NCI-H2081 (cell line): Measurements from ENCODE around the gene SFR1.
A peak's percentile ranks its signal among the peaks of the same experiment; 100 is the strongest.

Source experiments
- DNase-seq, 2 experiments: peaks; one replicate each; lab custom pipeline; 2025; lab: John Stamatoyannopoulos, UW

SFR1 gene

DNA sequence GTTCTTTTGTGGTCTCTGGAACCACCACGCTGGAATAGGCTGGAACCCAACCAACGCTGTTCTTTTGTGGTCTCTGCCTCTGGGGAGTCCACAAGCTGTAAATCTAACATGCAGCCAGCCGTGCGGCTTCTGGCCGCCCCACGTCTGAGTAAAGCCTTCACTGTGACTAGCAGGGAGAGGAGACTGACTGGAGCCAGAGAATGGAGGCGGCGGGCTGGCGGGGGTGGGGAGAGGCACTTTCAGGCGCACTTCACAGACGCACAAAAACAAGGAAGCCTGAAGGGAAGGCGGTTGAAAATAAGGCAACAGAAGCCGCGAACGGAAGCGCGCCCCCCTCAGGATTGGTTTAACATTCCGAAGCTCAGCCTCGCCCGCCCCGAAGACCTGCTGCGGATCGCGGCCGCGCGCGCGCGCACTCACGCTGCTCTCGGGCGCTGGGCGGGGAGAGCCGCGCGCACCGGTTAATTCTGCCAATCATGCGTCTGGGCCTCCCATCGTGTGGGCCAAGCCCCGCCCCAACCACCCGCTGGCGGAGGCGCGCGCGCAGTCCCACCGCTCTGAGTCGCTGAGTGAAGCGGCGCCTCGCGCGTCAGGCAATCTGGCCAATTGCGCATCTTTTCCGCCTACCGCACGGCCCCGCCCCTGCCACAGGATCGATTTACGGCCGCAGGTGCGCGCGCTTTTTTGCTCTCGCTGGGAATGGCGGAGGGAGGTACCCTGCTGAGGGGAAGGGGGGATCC, at the start of gene SFR1:
TSS of gene SFR1 (plus strand) at position 687 of the 740 bp plus-strand sequence. CDS start at position 700, 13 bp downstream.
- peak; percentile 94 to 97 for DNase-seq

DNA sequence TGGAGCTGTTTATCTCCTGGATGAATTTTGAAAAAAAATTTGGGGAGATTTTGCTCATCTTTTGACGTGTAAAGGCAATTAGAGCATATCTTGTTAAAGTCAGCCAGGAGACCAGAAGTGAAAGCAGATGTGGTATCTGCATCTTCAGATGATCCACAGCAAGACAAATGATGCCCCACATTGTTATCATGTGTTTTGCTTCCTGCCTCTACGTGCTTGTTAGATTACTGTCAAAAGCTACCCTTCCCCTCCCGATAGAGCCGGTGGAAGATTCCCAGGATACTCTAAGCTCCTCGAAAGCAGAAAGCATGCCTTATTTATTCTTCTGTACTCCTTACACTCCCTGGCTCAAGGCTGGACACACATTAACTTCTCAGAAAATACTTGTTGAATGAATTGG, 49.2 kb upstream of the SFR1 start:
- DNase-seq = no peak

DNA sequence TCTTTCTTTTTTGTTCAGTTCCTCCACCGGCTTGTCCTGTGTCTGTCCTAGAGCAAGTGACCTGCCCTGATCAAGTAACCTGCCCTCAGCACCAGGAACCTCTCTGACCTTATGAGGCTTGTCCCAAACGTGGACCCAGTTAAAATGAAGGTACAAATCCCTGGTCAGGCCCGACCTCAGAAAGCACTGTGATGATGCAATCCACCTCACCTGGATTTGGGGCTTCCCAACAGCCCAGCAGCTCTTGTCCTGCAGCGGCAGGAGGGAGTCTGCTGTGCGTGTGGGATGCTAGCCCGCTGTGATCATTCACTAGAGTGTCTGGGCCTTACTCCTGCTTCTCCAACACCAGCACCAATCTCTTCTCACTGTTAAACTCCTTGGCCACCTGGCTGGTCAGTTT, 47.5 kb upstream of the SFR1 start:
- DNase-seq = no peak

DNA sequence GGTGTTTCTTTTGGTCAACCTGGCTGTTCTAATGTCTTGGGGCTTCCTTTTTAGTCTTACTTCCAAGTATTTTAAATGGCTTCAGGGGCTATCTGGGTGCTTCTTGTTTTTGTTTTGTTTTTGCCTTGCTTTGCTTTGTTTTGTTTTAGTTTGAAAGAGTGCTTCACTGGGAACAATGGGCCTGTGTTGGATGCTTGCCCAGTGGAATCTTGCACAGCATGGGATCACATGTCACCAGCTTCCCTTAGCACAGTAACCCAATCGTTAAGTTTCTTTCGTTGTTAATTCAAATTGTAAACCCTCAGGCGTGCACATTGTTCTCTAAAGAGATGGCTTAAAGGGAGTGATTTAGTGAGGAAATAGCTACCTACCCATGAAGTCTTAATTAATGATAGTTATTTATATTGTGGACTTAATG, 45.2 kb upstream of the SFR1 start:
- DNase-seq = peak; percentile 65 to 89

DNA sequence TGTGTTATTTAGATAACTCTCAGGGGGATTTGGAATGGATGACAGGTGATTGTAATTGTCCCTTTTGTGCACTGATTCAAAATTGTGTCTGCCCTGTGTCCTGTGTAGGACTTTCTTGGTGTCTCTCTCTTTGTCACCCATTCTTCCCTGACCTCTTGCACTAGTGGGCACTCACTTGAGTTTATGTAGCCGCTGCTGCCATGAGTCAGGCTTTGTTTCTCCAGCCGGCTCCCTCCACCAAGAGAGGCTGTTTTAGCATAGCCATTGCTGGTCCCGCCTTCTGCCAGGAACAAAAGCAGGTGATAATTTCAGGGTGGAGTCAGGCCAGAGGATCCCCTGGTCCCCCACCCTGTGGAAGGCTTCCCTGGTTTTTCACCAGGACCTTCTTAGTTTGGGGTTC, 44.7 kb upstream of the SFR1 start:
- peak in 1 of 2 experiments; percentile 70 for DNase-seq

- no peak for DNase-seq
These were observed 44.3 kb upstream of the SFR1 start for GRCh38 chr10:104077663-104078151.

DNA sequence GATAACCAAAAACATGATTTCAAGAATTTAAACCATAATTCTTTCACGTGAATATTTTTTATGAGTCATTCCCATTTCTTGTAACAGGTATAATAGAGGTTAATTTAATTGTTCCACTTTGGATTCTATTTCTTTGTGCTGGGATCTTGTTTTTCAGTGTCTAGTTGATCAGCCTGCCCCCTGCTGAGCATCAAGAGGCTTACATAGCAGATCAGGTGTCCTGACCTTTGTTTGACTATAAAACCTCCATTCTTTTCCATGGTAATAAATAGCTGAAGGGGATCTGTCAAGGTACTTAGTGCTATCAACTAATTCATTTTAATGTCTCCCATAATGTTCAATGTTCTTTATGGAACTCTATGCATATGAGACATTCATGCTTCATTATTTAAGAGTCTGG, 41.2 kb upstream of the SFR1 start:
- peak; percentile 6 to 50 for DNase-seq

DNA sequence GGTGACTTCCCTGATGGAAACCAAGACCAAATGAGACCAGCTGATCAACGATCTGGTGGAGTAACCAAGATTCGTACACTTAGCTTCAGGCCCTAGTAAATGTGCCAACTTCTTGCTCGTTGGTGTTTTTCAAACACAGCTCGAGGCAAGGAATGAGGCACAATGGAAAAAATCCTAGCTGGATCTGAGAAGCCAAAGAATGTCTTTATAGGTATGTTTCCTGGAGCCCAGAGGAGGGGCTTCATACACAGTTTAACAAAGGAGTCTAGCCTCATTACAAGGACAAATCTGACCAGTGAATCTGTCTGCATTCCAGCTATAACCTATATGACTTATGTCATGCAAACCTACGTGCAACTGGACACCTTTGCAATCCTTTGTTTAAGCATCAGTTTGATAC, 40.0 kb upstream of the SFR1 start:
- no peak for DNase-seq

- DNase-seq = no peak
These were observed 37.4 kb upstream of the SFR1 start for GRCh38 chr10:104084482-104085142.

- DNase-seq = no peak
These were observed 36.1 kb upstream of the SFR1 start, which contains the start of gene COL17A1 for GRCh38 chr10:104085801-104086400. TSS of gene COL17A1 (minus strand) at chr10:104085880. CDS start at chr10:104080673, 5,207 bp downstream.

DNA sequence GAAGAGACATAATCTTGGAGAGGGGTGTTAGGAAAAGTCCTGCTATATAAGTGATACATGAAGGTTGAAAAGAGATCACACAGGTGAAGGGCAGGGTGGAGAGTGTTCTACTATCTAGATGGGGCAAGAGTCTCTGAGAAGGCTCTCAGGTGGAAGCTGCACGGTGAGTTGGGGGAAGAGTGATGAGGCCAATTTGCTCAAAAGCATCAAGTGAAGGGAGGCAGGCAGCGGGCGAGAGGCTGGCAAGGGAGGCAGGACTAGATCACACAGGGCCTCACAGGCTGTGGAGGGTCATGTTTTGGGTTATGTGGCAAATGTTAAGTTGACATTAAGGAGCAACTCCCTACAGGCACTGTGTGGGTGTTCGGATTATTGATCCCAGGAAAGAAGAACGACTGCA, 33.7 kb upstream of the SFR1 start:
- DNase-seq = no peak

DNA sequence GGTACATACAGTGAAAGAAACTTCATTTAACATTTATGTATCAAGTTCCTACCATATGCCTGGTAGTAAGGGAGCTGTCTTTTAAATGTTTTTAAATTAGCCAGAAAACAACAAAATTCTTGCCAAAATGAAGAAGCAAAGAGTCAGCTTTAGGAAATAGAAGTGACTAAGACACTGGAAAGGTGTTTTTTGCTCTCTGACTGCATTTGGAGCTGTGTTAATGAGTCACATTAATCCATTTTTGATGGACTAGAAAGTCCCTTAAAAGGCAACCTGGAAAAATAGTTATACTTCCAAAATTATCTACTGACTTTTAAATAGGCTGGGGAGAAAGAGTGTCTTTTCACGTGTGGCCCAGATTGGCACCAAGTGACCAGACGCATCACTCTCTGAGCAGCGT, 32.4 kb upstream of the SFR1 start:
- no peak for DNase-seq

GRCh38 chr10:104090611-104091010, 31.4 kb upstream of the SFR1 start:
- no peak for DNase-seq

DNA sequence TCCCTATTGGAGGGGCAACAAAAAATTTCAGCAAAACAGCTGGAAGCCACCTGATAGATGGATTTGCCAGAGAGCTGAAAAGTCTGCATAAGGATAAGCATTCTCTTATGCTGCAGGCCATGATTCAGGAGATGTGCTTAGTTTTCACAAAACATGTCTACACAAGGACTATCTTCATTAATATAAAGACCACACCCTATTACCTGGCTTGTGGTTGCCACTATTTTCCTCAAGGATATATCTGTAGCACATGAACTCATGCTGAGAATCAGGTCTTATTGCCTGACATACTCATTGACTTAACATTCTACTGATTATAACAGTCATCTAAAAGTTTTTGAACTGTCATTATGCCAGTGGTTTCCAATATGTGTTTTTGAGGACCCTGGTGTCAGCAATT, 29.2 kb upstream of the SFR1 start:
- no peak for DNase-seq

DNA sequence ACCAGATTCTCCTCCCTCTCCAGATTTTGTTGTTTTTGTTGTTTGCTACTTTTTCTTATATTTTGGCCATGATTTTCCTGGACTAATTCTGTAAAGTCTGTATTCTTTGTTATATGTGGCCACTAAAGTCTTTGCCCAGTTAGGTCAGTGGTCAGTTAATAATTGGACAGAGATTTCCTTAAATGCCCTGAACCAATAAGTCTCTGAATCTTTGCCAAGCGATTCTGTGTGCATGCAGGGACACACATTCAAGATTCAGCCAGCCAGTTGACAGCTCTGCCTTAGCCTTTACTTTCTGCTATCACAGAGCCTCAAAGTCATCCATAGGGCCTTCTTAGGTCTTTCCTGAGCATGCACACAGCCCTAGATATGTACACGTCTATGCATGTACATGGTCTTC, 25.3 kb upstream of the SFR1 start:
- DNase-seq = no peak

GRCh38 chr10:104098358-104098925, 23.5 kb upstream of the SFR1 start:
- DNase-seq = no peak

DNA sequence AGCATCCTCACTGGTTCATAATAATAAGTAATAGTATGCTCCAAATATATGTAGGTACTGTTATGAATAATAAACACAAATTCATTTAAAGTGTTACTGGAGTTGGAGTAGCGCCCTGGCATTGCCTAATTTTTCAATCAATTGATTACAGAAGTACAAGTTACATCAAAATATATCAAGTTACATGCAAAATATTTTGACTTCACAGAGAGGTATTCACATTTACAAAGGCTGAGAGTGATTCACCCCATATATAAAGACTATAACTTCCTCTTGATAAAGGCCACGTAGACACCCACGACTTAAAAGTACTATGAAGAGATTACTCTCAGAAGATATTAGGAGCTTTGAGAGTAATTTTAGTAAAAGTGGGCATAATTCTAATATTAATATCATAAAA, 22.7 kb upstream of the SFR1 start:
- DNase-seq = no peak

DNA sequence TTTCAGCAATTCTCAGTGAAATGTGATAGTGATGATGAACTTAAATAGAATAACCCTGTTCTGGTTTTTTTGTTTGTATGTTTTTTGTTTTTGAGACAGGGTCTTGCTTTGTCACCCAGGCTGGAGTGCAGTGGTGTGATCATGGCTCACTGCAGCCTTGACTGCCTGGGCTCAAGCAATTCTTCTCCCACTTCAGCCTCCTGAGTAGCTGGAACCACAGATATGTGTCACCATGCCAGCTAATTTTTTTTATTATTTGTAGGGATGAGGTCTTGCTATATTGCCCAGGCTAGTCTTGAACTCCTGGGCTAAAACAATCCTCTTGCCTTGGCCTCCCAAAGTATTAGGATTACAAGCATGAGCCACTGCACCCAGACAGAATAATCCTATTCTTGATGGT, 22.0 kb upstream of the SFR1 start:
- no peak for DNase-seq

- no peak for DNase-seq
These were observed 21.2 kb upstream of the SFR1 start for GRCh38 chr10:104100795-104101194.

DNA sequence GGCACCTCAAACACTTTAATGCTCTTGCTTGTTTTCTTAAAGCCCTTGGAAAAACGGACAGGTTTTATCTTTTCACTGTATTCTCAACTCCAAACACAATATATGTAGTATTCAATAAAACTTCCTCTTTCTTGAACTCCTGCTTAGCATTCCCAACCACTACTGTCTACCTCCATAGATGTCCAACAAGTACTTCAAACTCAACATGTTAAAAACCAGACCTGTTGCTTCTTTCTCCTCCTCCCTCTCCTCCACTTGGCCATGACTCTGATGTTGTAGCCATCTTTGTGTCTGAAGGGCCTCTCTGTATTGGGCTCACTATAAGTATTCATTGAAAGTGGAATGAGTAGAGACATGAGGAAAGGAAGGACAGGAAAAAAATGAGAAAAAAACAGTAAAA, 20.1 kb upstream of the SFR1 start:
- DNase-seq = no peak

- no peak for DNase-seq
These were observed 18.0 kb upstream of the SFR1 start for GRCh38 chr10:104103956-104104355.

DNA sequence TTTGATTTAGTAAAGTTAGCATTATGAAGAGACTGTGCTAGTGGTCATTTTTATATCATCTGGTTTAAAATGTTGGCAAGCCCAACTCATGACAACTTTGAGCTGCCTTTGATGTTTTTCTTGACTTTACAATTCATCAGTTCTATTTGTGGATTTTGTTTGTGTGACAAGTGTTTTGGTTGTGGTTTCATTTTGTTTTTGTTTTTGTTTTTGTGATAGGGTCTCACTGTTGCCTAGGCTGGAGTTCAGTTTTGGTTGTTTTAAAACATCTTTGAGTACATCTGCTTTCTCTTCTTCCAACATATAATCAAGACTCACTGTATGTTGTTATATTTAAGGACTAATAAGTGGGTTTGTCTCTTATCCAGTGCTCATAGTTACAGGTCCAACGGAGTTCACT, 17.6 kb upstream of the SFR1 start:
- DNase-seq = no peak

DNA sequence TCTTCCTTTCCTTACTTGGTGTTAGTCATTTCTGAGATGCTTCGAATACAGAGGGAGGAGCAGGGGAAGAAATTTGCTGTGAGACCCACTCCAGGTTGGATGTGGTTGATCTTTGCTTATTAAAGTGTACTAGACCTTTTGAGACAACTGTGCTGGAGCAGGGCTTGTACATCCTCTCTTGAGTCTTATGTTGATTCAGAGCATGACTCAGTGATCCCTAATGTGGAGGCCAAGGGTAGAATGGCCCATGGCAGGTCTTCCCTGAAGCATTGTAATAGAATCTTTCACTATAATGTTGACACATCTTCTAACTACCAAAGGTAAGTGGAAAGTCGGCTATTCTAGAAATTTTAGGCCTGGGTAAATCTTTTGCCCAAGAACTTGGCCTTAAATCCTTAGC, 17.0 kb upstream of the SFR1 start:
- no peak for DNase-seq
